Lung (tissue), 12 donors: ENCODE data around the gene SPEM1. TPM values are rescaled to one million over a fixed set of nuclear protein-coding genes. Genes with fewer than 3 reads are reported as not detected.

Experiments
- ATAC-seq: fragments of 200-7000 bp; cut with Tn5 transposase; one replicate; pipeline ENCODE4 v1.9.1; 2020; ENCODE audit warnings: moderate number of reproducible peaks; ENCODE audit not compliant: insufficient read depth, low FRiP score
- DNase-seq, 3 donors: peaks; one replicate each; pipeline ENCODE4 v3.0.0-alpha.2; 2013 to 2017
- H3K27ac ChIP-seq, 2 donors: one replicate each; pipeline ENCODE4 v1.5.1; 2013; ENCODE audit warnings: mild to moderate bottlenecking in 2 of 2, moderate library complexity in 2 of 2, control low read depth in 1 of 2, inconsistent platforms in 1 of 2, low read depth in 1 of 2, low read length in 1 of 2
- H3K27me3 ChIP-seq, 3 donors: one replicate each; pipeline ENCODE4 v1.5.1; 2013; ENCODE audit warnings: low read length in 2 of 3; ENCODE audit not compliant: control insufficient read depth in 3 of 3, insufficient read depth in 3 of 3
- H3K36me3 ChIP-seq, 4 donors: one replicate each; pipeline ENCODE4 v1.5.1; 2013; ENCODE audit warnings: low read length in 4 of 4, mild to moderate bottlenecking in 1 of 4, moderate library complexity in 1 of 4; ENCODE audit not compliant: control insufficient read depth in 4 of 4, insufficient read depth in 4 of 4
- H3K4me1 ChIP-seq, 5 donors: one replicate each; pipeline ENCODE4 v1.5.1; 2013; ENCODE audit warnings: low read length in 5 of 5, mild to moderate bottlenecking in 2 of 5, moderate library complexity in 1 of 5; ENCODE audit not compliant: control insufficient read depth in 5 of 5, insufficient read depth in 5 of 5
- H3K4me3 ChIP-seq: one replicate; pipeline ENCODE4 v1.5.1; 2013; ENCODE audit warnings: mild to moderate bottlenecking, control low read depth, moderate library complexity
- H3K9ac ChIP-seq, 2 donors: one replicate each; pipeline ENCODE4 v1.5.1; 2013; ENCODE audit warnings: low read length in 2 of 2, control low read depth in 1 of 2; ENCODE audit not compliant: insufficient read depth in 1 of 2
- H3K9me3 ChIP-seq, 4 donors: one replicate each; pipeline ENCODE4 v1.5.1; 2013; ENCODE audit warnings: low read length in 3 of 4, mild to moderate bottlenecking in 1 of 4, moderate library complexity in 1 of 4; ENCODE audit not compliant: control insufficient read depth in 4 of 4, insufficient read depth in 3 of 4
- WGBS, 2 donors: extraction: QIAGEN DNeasy Blood & Tissue Kit; methylation state at CpG; one replicate each; pipeline ENCODE4 v1.1.7; 2013; 5-methylcytosine and 5-hydroxymethylcytosine counted together
- polyA plus RNA-seq, 2 donors: library from polyadenylated mRNA; stranded (reverse); fragments of 200-250 nt; gene quantifications; one replicate each; pipeline ENCODE4 v1.2.1, GENCODE V29; 2013
- total RNA-seq, 2 donors: library from RNA; depleted of rRNA in 1 of 2; stranded (reverse); fragments of >200 nt in 1 of 2; gene quantifications; one replicate each; pipeline ENCODE4 v1.2.1, GENCODE V29; 2014 to 2021
- TF ChIP-seq, protein P1 (sequence below): IDR thresholded peaks from 2 replicates; pipeline ENCODE4 v1.5.1; 2012; ENCODE audit warnings: mild to moderate bottlenecking; ENCODE audit errors: control extremely low read depth, extremely low read depth
- donor health status: control.
- donor health status: control.
- donor health status: Bipolar disorder and iron deficiency.
- donor health status: healthy.
- donor health status: DM: yes; HTN: yes; CAD: no.

SPEM1 gene
- total and polyA plus RNA-seq, 4 donors: not detected

DNA sequence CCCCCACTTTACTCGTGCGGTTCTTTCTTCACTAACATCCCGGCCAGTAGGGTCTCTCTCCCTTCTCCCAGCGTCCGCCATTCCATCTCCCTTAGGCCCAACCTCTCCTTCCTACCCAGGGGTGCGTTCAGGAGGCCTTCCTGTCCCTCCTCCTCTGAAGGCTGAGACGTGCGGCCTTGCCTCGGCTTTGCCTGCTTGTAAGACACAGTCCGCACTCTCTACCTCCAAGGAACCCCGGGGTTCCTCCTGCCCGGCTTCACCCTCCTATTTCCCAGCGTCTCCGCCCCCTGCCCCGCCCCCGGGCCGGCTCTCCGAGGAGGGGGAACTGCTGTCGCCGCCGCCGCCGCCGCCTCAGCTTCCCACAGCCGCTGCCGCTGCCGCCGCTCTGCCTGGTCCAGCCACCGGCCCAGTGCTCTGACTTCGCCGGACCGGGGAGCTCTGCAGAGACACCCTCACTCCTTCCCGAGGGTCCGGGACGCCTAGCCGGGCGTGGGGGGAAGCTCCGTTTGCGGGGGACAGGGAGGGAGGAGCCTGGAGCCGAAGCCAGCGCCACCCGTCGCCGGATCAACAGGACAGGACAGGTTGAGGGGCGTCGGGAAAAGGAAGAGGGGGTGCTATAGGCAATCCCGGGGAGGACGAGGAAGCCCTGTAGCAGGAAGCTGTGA lies 18.0 kb downstream of the SPEM1 start:
- Histone ChIP-seq H3K27ac (no peak overlapping the region), H3K4me1 (peaks cover 0 to 36% (median 16%) of the 10 kb centered on the region in 5 donors), H3K36me3 (no peaks in the 10 kb centered on the region), H3K4me3 (no peak overlapping the region), H3K9ac (no peak overlapping the region), H3K27me3 (peaks cover 0 to 54% (median 37%) of the 10 kb centered on the region in 3 donors), H3K9me3 (no peaks in the 10 kb centered on the region)
- DNase-seq: peak; percentile 36 to 57 (median 53)
- WGBS, 2 donors: 7 to 16% methylated on average over 47 to 48 of the region's 48 CpGs
- TF ChIP-seq, protein P1, sequence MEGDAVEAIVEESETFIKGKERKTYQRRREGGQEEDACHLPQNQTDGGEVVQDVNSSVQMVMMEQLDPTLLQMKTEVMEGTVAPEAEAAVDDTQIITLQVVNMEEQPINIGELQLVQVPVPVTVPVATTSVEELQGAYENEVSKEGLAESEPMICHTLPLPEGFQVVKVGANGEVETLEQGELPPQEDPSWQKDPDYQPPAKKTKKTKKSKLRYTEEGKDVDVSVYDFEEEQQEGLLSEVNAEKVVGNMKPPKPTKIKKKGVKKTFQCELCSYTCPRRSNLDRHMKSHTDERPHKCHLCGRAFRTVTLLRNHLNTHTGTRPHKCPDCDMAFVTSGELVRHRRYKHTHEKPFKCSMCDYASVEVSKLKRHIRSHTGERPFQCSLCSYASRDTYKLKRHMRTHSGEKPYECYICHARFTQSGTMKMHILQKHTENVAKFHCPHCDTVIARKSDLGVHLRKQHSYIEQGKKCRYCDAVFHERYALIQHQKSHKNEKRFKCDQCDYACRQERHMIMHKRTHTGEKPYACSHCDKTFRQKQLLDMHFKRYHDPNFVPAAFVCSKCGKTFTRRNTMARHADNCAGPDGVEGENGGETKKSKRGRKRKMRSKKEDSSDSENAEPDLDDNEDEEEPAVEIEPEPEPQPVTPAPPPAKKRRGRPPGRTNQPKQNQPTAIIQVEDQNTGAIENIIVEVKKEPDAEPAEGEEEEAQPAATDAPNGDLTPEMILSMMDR: no peak
- no peak for ATAC-seq

DNA sequence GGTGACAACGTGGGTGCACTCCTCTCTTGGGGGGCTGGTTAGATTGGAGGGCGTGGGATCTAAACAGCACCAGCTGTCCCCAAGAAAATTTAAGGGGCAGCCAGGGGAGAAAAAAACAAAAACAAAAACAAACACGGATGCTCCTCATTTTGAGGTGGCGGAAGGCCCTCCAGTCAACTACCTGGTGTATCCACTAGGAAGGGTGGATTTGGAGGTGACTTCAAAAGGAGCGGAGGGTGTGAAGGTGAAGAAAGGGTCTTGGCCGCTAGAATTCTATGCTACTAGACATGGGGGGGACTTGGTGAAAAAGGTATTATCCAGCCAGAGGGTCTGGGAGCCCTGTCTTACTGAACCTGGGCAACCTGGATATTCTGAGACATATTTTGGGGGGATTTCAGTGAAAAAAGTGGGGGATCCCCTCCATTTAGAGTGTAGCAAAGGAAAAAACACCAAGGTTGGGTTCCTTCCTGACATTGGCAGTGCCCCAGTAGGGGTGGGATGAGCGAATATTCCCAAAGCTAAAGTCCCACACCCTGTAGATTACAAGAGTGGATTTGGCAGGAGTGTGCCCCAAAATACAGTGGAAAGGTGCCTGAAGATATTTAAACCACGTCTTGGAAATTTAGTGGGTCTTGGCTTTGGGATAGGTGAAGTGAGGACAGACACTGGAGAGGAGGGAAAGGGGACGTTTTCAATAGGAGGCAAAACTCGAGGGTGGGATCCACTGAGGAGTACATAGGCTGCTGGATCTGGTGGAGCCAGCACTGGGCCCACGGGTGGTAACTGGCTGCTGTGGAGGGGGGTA lies 18.7 kb downstream of the SPEM1 start:
- ATAC-seq: no peak
- no peak for DNase-seq
- Histone ChIP-seq H3K4me1 (peaks cover 0 to 36% (median 16%) of the 10 kb centered on the region in 5 donors), H3K4me3 (no peak overlapping the region), H3K9me3 (no peaks in the 10 kb centered on the region), H3K27me3 (peaks cover 0 to 52% (median 37%) of the 10 kb centered on the region in 3 donors), H3K9ac (no peak overlapping the region), H3K27ac (no peak overlapping the region), H3K36me3 (no peaks in the 10 kb centered on the region)
- 41 to 56% methylated on average over 11 of the region's 11 CpGs for WGBS, 2 donors
- TF ChIP-seq, protein P1: no peak

DNA sequence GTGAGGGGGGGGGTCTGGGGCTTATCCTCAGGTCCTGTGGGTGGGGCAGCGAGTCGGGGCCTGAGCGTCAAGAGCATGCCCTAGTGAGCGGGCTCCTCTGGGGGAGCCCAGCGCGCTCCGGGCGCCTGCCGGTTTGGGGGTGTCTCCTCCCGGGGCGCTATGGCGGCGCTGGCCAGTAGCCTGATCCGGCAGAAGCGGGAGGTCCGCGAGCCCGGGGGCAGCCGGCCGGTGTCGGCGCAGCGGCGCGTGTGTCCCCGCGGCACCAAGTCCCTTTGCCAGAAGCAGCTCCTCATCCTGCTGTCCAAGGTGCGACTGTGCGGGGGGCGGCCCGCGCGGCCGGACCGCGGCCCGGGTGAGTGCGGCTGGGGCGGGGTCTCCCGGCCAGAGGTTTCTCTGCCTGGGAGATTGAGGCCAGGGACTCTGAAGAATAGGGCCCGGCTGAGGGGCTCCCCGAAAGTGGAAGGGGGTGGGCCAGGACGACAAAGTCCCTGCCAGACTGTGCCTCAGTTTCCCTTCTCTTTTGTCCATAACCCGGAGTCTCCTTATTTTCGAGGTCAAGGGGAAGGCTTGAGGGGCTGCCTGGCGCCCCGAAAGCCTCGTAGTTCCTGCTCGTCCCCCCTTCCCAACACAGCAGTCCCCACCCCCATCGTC lies 19.5 kb downstream of the SPEM1 start, which contains the start of gene FGF11:
Gene FGF11 (plus strand): TSS at position 51 of the 651 bp plus-strand sequence. CDS start 109 bp downstream, at position 160.
- DNase-seq: no peak
- Histone ChIP-seq H3K9me3 (no peaks in the 10 kb centered on the region), H3K4me1 (peaks cover 0 to 36% (median 16%) of the 10 kb centered on the region in 5 donors), H3K9ac (no peak within 1 kb of the TSS), H3K4me3 (no peak within 1 kb of the TSS), H3K27me3 (peaks cover 0 to 49% (median 38%) of the 10 kb centered on the region in 3 donors), H3K36me3 (no peaks in the 10 kb centered on the region), H3K27ac (no peak within 1 kb of the TSS)
- TF ChIP-seq, protein P1: no peak
- ATAC-seq: no peak
- 2 to 4% methylated on average over 38 to 50 of the region's 50 CpGs for WGBS, 2 donors
